GM21576 (cell line): ENCODE measurements around the gene RRAS2.
A peak's percentile ranks its signal among the peaks of the same experiment; 100 is the strongest.
"Not testable (repeated sequence)": the region's sequence is repeated elsewhere in the genome, so short reads cannot be mapped to it uniquely, and the experiment has no call there.

Experiments used
- ATAC-seq: cut with Tn5 transposase; IDR thresholded peaks from one replicate; pipeline ENCODE4 v1.9.1; 2021; ENCODE audit warnings: mild to moderate bottlenecking, moderate library complexity; ENCODE audit not compliant: unreplicated experiment

The RRAS2 gene

GRCh38 chr11:14372011-14372410 is 13.0 kb upstream of the RRAS2 start:
- ATAC-seq, result no peak

- ATAC-seq, result no peak
Measured at GRCh38 chr11:14371249-14371648, 12.3 kb upstream of the RRAS2 start.

GRCh38 chr11:14370496-14370895 is 11.5 kb upstream of the RRAS2 start:
- ATAC-seq, result no peak

GRCh38 chr11:14369598-14369997 is 10.6 kb upstream of the RRAS2 start:
- ATAC-seq, result no peak

GRCh38 chr11:14366936-14367335 is 8.0 kb upstream of the RRAS2 start:
- no peak for ATAC-seq

- ATAC-seq, result no peak
Measured at GRCh38 chr11:14364322-14364721, 5.3 kb upstream of the RRAS2 start.

- ATAC-seq, result no peak
Measured at GRCh38 chr11:14362611-14363010, 3.6 kb upstream of the RRAS2 start.

GRCh38 chr11:14361951-14362350 is 3.0 kb upstream of the RRAS2 start:
- no peak for ATAC-seq

GRCh38 chr11:14360976-14361375 is 2.0 kb upstream of the RRAS2 start:
- ATAC-seq, result no peak

- ATAC-seq, result no peak
Measured at GRCh38 chr11:14359501-14360031, 583 bp upstream of the RRAS2 start.

GRCh38 chr11:14357881-14358728 is 878 bp downstream of the RRAS2 start:
- peak; percentile 40 for ATAC-seq

GRCh38 chr11:14356342-14356741 is 2.6 kb downstream of the RRAS2 start:
- no peak for ATAC-seq

- not testable (repeated sequence) for ATAC-seq
Measured at GRCh38 chr11:14354604-14355003, 4.4 kb downstream of the RRAS2 start.

GRCh38 chr11:14350716-14351238 is 8.2 kb downstream of the RRAS2 start:
- no peak for ATAC-seq

- ATAC-seq, result no peak
Measured at GRCh38 chr11:14350215-14350614, 8.8 kb downstream of the RRAS2 start.

GRCh38 chr11:14347991-14348390 is 11.0 kb downstream of the RRAS2 start:
- ATAC-seq, result no peak

- ATAC-seq, result no peak
Measured at GRCh38 chr11:14347494-14347893, 11.5 kb downstream of the RRAS2 start.

GRCh38 chr11:14346303-14346955 is 12.6 kb downstream of the RRAS2 start:
- ATAC-seq, result no peak

GRCh38 chr11:14345668-14346067 is 13.3 kb downstream of the RRAS2 start:
- ATAC-seq, result no peak

- ATAC-seq, result not testable (repeated sequence)
Measured at GRCh38 chr11:14345016-14345415, 14.0 kb downstream of the RRAS2 start.

- ATAC-seq, result peak; percentile 60
Measured at GRCh38 chr11:14342906-14343305, 16.1 kb downstream of the RRAS2 start.

GRCh38 chr11:14341968-14342367 is 17.0 kb downstream of the RRAS2 start:
- no peak for ATAC-seq
